Hepatocyte (in vitro differentiated cells): ENCODE measurements around the gene TMEM184C. TPM values are rescaled to one million over a fixed set of nuclear protein-coding genes. Genes with fewer than 3 reads are reported as not detected.
A peak's percentile ranks its signal among the peaks of the same experiment; 100 is the strongest.

Experiments used
- DNase-seq: peaks from one replicate; pipeline ENCODE4 v3.0.0-alpha.2; 2016; ENCODE audit warnings: low spot score
- H2AFZ ChIP-seq: fragments of 200-600 bp; sonication (generic); 2 replicates; pipeline ENCODE4 v1.6.0; 2016; ENCODE audit warnings: antibody characterized with exemption, mild to moderate bottlenecking
- H3K27ac ChIP-seq: fragments of 200-600 bp; sonication (generic); 2 replicates; pipeline ENCODE4 v1.5.1; 2016; ENCODE audit warnings: mild to moderate bottlenecking
- H3K27me3 ChIP-seq: fragments of 200-600 bp; sonication (generic); 2 replicates; pipeline ENCODE4 v1.6.1; 2016
- H3K36me3 ChIP-seq: fragments of 200-600 bp; sonication (generic); replicated peaks from 2 replicates; pipeline ENCODE4 v1.5.1; 2016; ENCODE audit warnings: low read depth; ENCODE audit not compliant: insufficient read depth
- H3K4me1 ChIP-seq: fragments of 200-600 bp; sonication (generic); 2 replicates; pipeline ENCODE4 v1.5.1; 2016; ENCODE audit warnings: mild to moderate bottlenecking, moderate library complexity; ENCODE audit not compliant: insufficient read depth
- H3K4me2 ChIP-seq: fragments of 200-600 bp; sonication (generic); 2 replicates; pipeline ENCODE4 v1.6.0; 2016
- H3K4me3 ChIP-seq: fragments of 200-600 bp; sonication (generic); 2 replicates; pipeline ENCODE4 v1.5.1; 2016; ENCODE audit warnings: mild to moderate bottlenecking
- H3K79me2 ChIP-seq: fragments of 200-600 bp; sonication (generic); 2 replicates; pipeline ENCODE4 v1.6.0; 2017; ENCODE audit warnings: mild to moderate bottlenecking
- H3K9me2 ChIP-seq: fragments of 200-600 bp; sonication (generic); replicated peaks from 2 replicates; pipeline ENCODE4 v1.6.0; 2017; ENCODE audit warnings: mild to moderate bottlenecking; ENCODE audit not compliant: insufficient read depth
- H3K9me3 ChIP-seq: fragments of 200-600 bp; sonication (generic); 2 replicates; pipeline ENCODE4 v1.5.1; 2016; ENCODE audit warnings: low read depth, mild to moderate bottlenecking
- H4K20me1 ChIP-seq: fragments of 200-600 bp; sonication (generic); 2 replicates; pipeline ENCODE4 v1.6.0; 2016; ENCODE audit warnings: mild to moderate bottlenecking; ENCODE audit not compliant: insufficient read depth, poor library complexity, severe bottlenecking
- CTCF ChIP-seq: fragments of 200-600 bp; sonication (generic); IDR thresholded peaks from 2 replicates; pipeline ENCODE4 v1.5.1; 2016; ENCODE audit warnings: antibody characterized with exemption, mild to moderate bottlenecking; ENCODE audit not compliant: poor library complexity
- EZH2 ChIP-seq: fragments of 200-600 bp; sonication (generic); IDR thresholded peaks from 2 replicates; pipeline ENCODE4 v1.6.1; 2016; ENCODE audit warnings: antibody characterized with exemption, mild to moderate bottlenecking, borderline replicate concordance
- EZH2phosphoT487 ChIP-seq: fragments of 200-600 bp; sonication (generic); IDR thresholded peaks from one replicate; pipeline ENCODE4 v1.6.1; 2018; ENCODE audit warnings: antibody characterized with exemption, mild to moderate bottlenecking, low read depth, moderate library complexity; ENCODE audit not compliant: unreplicated experiment, severe bottlenecking
- WGBS: methylation state at CpG from one replicate; pipeline ENCODE4 v1.1.6; 2016; ENCODE audit warnings: low lambda C conversion rate; ENCODE audit errors: missing lambda C conversion rate; 5-methylcytosine and 5-hydroxymethylcytosine counted together
- polyA plus RNA-seq: library from polyadenylated mRNA; unstranded; fragments of >200 nt; fragmentation: Nextera tagmentation; extraction: Ambion mirVana; gene quantifications from 2 replicates; pipeline ENCODE4 v1.2.1, GENCODE V29; 2016
- total RNA-seq: library from RNA; depleted of rRNA; stranded (reverse); fragments of >200 nt; gene quantifications from 2 replicates; pipeline ENCODE4 v1.2.3, GENCODE V29; 2014

The TMEM184C gene
- total and polyA plus RNA-seq, 2 experiments from 2014 or later: 43.0 to 43.9 TPM

DNA sequence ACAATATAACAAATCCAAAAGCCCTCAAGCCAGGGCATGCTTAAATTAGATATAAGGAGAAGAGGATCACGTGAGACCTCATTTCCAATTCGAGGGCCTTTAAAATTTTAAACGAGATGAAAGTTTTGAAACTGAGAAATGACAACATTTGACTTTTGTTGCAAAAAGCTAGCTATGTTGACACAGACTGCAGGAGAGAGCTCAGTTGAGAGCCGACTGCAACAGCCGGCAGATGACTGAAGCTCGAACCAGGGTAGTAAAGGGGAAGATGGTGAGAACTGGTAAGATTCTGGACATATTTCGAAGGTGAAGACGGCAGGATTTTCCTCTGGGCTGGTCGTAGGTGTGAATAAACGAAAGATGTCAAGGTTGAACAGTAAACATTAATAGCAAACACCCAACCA is 66.0 kb downstream of the TMEM184C start:
- peak; percentile 41 for DNase-seq
- Histone ChIP-seq H2AFZ (peak overlapping the region; percentile 64), H3K9me2 (no peaks in the 10 kb centered on the region), H3K4me2 (peak overlapping the region; percentile 79), H3K4me3 (peak overlapping the region; percentile 27), H4K20me1 (no peaks in the 10 kb centered on the region), H3K27ac (peak overlapping the region; percentile 94), H3K79me2 (peaks cover 49% of the 10 kb centered on the region), H3K9me3 (no peaks in the 10 kb centered on the region), H3K36me3 (no peaks in the 10 kb centered on the region), H3K4me1 (peaks cover 4% of the 10 kb centered on the region), H3K27me3 (no peaks in the 10 kb centered on the region)
- 6% methylated on average over 10 of the region's 10 CpGs for WGBS
- TF ChIP-seq CTCF (no peak), EZH2 (no peak), EZH2phosphoT487 (no peak)

GRCh38 chr4:147683717-147684700 is 66.8 kb downstream of the TMEM184C start, which contains the start of gene PRMT9:
TSS of gene PRMT9 (minus strand) at chr4:147684163. CDS start at chr4:147683987, 176 bp downstream.
- Histone ChIP-seq H3K4me1 (peaks cover 4% of the 10 kb centered on the region), H3K79me2 (peaks cover 41% of the 10 kb centered on the region), H3K27ac (peak within 1 kb of the TSS; percentile 94), H3K36me3 (no peaks in the 10 kb centered on the region), H3K4me3 (peak within 1 kb of the TSS; percentile 80), H3K9me2 (no peaks in the 10 kb centered on the region), H3K4me2 (peak within 1 kb of the TSS; percentile 79), H3K9me3 (no peaks in the 10 kb centered on the region), H2AFZ (peak within 1 kb of the TSS; percentile 88), H4K20me1 (no peaks in the 10 kb centered on the region), H3K27me3 (no peaks in the 10 kb centered on the region)
- TF ChIP-seq CTCF (no peak), EZH2 (no peak), EZH2phosphoT487 (no peak)
- 2% methylated on average over 69 of the region's 69 CpGs for WGBS
- peak; percentile 95 for DNase-seq

- H3K36me3 ChIP-seq: no peaks in the 10 kb centered on the region
- no peak overlapping the region for H3K4me2 ChIP-seq
- H2AFZ ChIP-seq: no peak overlapping the region
- no peak overlapping the region for H3K27ac ChIP-seq
- DNase-seq: no peak
- no peak overlapping the region for H3K4me3 ChIP-seq
- H3K4me1 ChIP-seq: peaks cover 4% of the 10 kb centered on the region
- no peaks in the 10 kb centered on the region for H3K9me3 ChIP-seq
- H3K9me2 ChIP-seq: no peaks in the 10 kb centered on the region
- H4K20me1 ChIP-seq: no peaks in the 10 kb centered on the region
- H3K27me3 ChIP-seq: no peaks in the 10 kb centered on the region
- no peak for TF ChIP-seq EZH2
- no peak for TF ChIP-seq CTCF
- TF ChIP-seq EZH2phosphoT487: no peak
- H3K79me2 ChIP-seq: no peaks in the 10 kb centered on the region
- 79% methylated on average over 4 of the region's 4 CpGs for WGBS
Observed at GRCh38 chr4:147689067-147689466, 71.9 kb downstream of the TMEM184C start.
